Measurements from ENCODE around the gene FRS2. TPM values are rescaled to one million over a fixed set of nuclear protein-coding genes. Genes with fewer than 3 reads are reported as not detected.

Gene FRS2
- total and polyA plus RNA-seq, 9 of the 15 experiments (the other 6 are each of a cell fraction or from before 2014, with no cell fraction given), result 1.0 to 9.1 (median 6.0) TPM

GRCh38 chr12:69585189-69586062 lies 115.2 kb downstream of the FRS2 start, which contains the start of gene CCT2 (continued):
- TF ChIP-seq ZNF280B (CRISPR knock-in tag; IDR thresholded peaks at IDR 0.05) (no peak), ZNF696 (CRISPR knock-in tag; conservative IDR thresholded peaks at IDR 0.05) (no peak), HMGXB4 (CRISPR knock-in tag; IDR thresholded peaks at IDR 0.05) (peak; percentile 86), ZNF3 (CRISPR knock-in tag; IDR thresholded peaks at IDR 0.05) (no peak), MXD1 (CRISPR knock-in tag; IDR thresholded peaks at IDR 0.05; ENCODE audit: borderline replicate concordance, poor library complexity, severe bottlenecking) (peak; percentile 94), KDM2B (CRISPR knock-in tag; IDR thresholded peaks at IDR 0.05) (no peak), SMARCC2 (IDR thresholded peaks at IDR 0.05; ENCODE audit: low read depth) (no peak), BRD4 (IDR thresholded peaks at IDR 0.05) (0 out of 2 replicates have a peak, but pooled peaks have one; percentile 73), ETV5 (CRISPR knock-in tag; IDR thresholded peaks at IDR 0.05; ENCODE audit: low read depth) (peak; percentile 87), CCAR2 (IDR thresholded peaks at IDR 0.05; ENCODE audit: low read depth, low read length) (no peak), HNRNPH1 (optimal IDR thresholded peaks at IDR 0.05; ENCODE audit: low read depth, low read length) (no peak), TCFL5 (CRISPR knock-in tag; conservative IDR thresholded peaks at IDR 0.05) (no peak), ILF3 (IDR thresholded peaks at IDR 0.05; ENCODE audit: borderline replicate concordance) (no peak), ZNF232 (CRISPR knock-in tag; IDR thresholded peaks at IDR 0.05) (no peak), MTA3 (IDR thresholded peaks at IDR 0.05; ENCODE audit: borderline replicate concordance) (peak; percentile 84; the same call in 1 of the 2 replicates), NEUROD1 (IDR thresholded peaks at IDR 0.05; ENCODE audit: borderline replicate concordance, low read depth, low read length, partially characterized antibody) (peak; percentile 41), PREB (CRISPR knock-in tag; IDR thresholded peaks at IDR 0.05) (no peak), ATF4 (CRISPR knock-in tag; IDR thresholded peaks at IDR 0.05) (no peak), ZNF133 (CRISPR knock-in tag; IDR thresholded peaks at IDR 0.05) (no peak), ZNF175 (CRISPR knock-in tag; IDR thresholded peaks at IDR 0.05; ENCODE audit: low read depth) (no peak), ZNF165 (CRISPR knock-in tag; IDR thresholded peaks at IDR 0.05; ENCODE audit: borderline replicate concordance) (no peak), COPS2 (conservative IDR thresholded peaks at IDR 0.05) (no peak)

All from K562 (cell line).